ENCODE results near the gene CBX2.

The CBX2 gene

GRCh38 chr17:79831265-79832217 lies 53.6 kb downstream of the CBX2 start:
- DNase-seq, result no peak

GRCh38 chr17:79832218-79833109 lies 54.5 kb downstream of the CBX2 start:
- DNase-seq, result no peak

- DNase-seq, result no peak
Measured at GRCh38 chr17:79833110-79833450, 55.1 kb downstream of the CBX2 start.

GRCh38 chr17:79833744-79834564 lies 56.0 kb downstream of the CBX2 start:
- DNase-seq, result no peak

- no peak for DNase-seq
Measured at GRCh38 chr17:79834565-79835469, 56.9 kb downstream of the CBX2 start.

- no peak for DNase-seq
Measured at GRCh38 chr17:79835470-79835899, 57.5 kb downstream of the CBX2 start.

- no peak for DNase-seq
Measured at GRCh38 chr17:79835953-79836509, 58.1 kb downstream of the CBX2 start.

GRCh38 chr17:79836510-79836971 lies 58.6 kb downstream of the CBX2 start:
- DNase-seq, result peak in 1 of 2 experiments; percentile 22

GRCh38 chr17:79836972-79837887 lies 59.3 kb downstream of the CBX2 start:
- no peak for DNase-seq
